Omental fat pad (tissue), 4 donors: ENCODE results near the gene PTPRD. TPM values are rescaled to one million over a fixed set of nuclear protein-coding genes. Genes with fewer than 3 reads are reported as not detected.

ENCODE experiments used
- ATAC-seq: fragments of 150-250 bp; one replicate; pipeline ENCODE4 v1.9.1; 2016; ENCODE audit warnings: mild to moderate bottlenecking, moderate library complexity; ENCODE audit not compliant: low FRiP score
- DNase-seq: peaks from one replicate; pipeline ENCODE4 v3.0.0-alpha.2; 2019; ENCODE audit warnings: low spot score
- CTCF ChIP-seq, 3 donors: fragments of 450-650 bp; IDR thresholded peaks; one replicate each; pipeline ENCODE4 v1.5.1; 2016 to 2017; ENCODE audit warnings: antibody characterized with exemption in 3 of 3, mild to moderate bottlenecking in 3 of 3, moderate library complexity in 2 of 3
- total RNA-seq, 4 donors: library from RNA; depleted of rRNA; stranded (reverse); fragments of >200 nt; gene quantifications; one replicate each; pipeline ENCODE4 v1.1.0, GENCODE V29; 2016

PTPRD gene
- total RNA-seq, 4 donors from 2014 or later, result 3.5 to 34.2 (median 11.2) TPM

GRCh38 chr9:8348756-8349155, 2264.0 kb downstream of the PTPRD start:
- ATAC-seq, result no peak
- no peak for TF ChIP-seq CTCF (IDR thresholded peaks at IDR 0.05)
- no peak for DNase-seq

- ATAC-seq, result no peak
- no peak for DNase-seq
- no peak for TF ChIP-seq CTCF (IDR thresholded peaks at IDR 0.05)
Observed at GRCh38 chr9:8346296-8346695, 2266.5 kb downstream of the PTPRD start.

GRCh38 chr9:8338767-8339510, 2273.9 kb downstream of the PTPRD start:
- TF ChIP-seq CTCF (IDR thresholded peaks at IDR 0.05), result no peak
- no peak for DNase-seq
- ATAC-seq, result no peak

GRCh38 chr9:8337834-8338766, 2274.7 kb downstream of the PTPRD start:
- DNase-seq, result no peak
- TF ChIP-seq CTCF (IDR thresholded peaks at IDR 0.05), result no peak
- ATAC-seq, result peak; percentile 44

- no peak for TF ChIP-seq CTCF (IDR thresholded peaks at IDR 0.05)
- DNase-seq (no peak), ATAC-seq (no peak)
Observed at GRCh38 chr9:8332871-8333270, 2279.9 kb downstream of the PTPRD start.

- no peak for ATAC-seq
- no peak for TF ChIP-seq CTCF (IDR thresholded peaks at IDR 0.05)
- no peak for DNase-seq
Observed at GRCh38 chr9:8332331-8332650, 2280.5 kb downstream of the PTPRD start.
